ENCODE results near the gene TRIM72. TPM values are rescaled to one million over a fixed set of nuclear protein-coding genes. Genes with fewer than 3 reads are reported as not detected.

Gene TRIM72
- total and polyA plus RNA-seq, 9 of the 15 experiments (the other 6 are each of a cell fraction or from before 2014, with no cell fraction given), result under 0.01 TPM; not detected in 8

DNA sequence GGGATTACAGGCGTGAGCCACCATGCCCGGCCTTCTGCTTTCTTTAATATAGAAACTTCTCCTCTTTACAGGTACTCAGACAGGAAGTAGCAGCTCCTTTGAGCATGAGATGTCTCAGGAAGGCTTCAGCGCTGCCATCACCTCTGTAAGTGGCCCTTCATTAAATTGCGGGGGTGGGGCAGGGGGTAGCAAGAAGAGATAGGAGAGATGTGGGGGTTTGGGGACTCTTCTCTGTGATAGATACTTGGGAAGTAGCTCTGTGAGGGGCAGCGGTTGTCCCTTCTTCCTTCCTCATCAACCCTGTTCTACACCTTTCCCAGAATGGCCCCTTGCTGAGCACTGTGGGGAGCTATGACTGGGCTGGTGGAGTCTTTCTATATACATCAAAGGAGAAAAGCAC lies 62.7 kb downstream of the TRIM72 start:
- CTCF ChIA-PET (ENCODE audit: low intra/inter-chr PET ratio), result no interaction called here
- WGBS (ENCODE audit: insufficient coverage, low coverage, missing lambda C conversion rate), result 13% methylated on average over 5 of the region's 5 CpGs
- no peaks in the 10 kb centered on the region for H3K9me3 ChIP-seq (replicated peaks; ENCODE audit: control insufficient read depth, insufficient read depth, low read depth, low read length)

DNA sequence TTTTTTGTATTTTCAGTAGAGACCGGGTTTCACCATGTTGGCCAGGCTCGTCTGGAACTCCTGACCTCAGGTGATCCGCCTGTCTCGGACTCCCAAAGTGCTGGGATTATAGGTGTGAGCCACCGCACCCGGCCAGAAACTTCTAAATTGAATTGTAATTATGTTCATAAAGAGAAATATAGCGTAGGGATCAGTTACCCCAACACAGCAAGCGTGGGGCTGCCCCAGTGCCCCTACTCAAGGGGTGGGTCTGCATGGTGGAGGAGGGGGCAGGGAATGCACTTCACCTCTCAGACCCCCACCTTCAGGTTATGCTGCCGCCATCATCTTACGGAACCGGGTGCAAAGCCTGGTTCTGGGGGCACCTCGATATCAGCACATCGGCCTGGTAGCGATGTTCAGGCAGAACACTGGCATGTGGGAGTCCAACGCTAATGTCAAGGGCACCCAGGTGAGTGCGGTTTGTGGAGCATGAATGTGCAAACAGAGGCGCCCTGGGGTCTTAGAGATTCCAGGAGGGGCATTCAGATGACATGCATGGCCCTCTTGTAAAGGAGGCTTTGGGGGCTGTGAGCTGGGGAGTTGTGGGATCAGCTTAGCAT lies 63.8 kb downstream of the TRIM72 start:
- no peak overlapping the region for H3K9ac ChIP-seq (ENCODE audit: insufficient read depth in 1 of 2, low read depth in 2 of 2, low read length in 2 of 2)
- H3K9me3 ChIP-seq (replicated peaks; ENCODE audit: control insufficient read depth, insufficient read depth, low read depth, low read length), result no peaks in the 10 kb centered on the region
- no TSS peak for BruUV-seq (replicated peaks)
- DNase-seq (ENCODE audit: extremely low read depth in 1 of 4, low spot score in 3 of 4) (no peak), ATAC-seq (no peak), FAIRE-seq (no peak)
- ChIA-PET CTCF (ENCODE audit: low intra/inter-chr PET ratio) (interaction anchor here (0.6 kb wide), 1 partner anchor 37 kb away, joined by 3 read pairs; no protein-coding TSS in a partner anchor), POLR2A (interaction anchor here (0.7 kb wide), 1 partner anchor 517 kb away, joined by 3 read pairs; no protein-coding TSS in a partner anchor)
- intact Hi-C loops (cut with micrococcal nuclease) (no loop called here), in situ Hi-C loops (cut with MboI) (no loop called here)
- no peaks in the 10 kb centered on the region for H3K4me1 ChIP-seq (replicated peaks in 1 of 2; ENCODE audit: control insufficient read depth in 2 of 2, insufficient read depth in 2 of 2, low read length in 2 of 2)
- no peaks in the 10 kb centered on the region for H3K9me1 ChIP-seq (ENCODE audit: control insufficient read depth, insufficient read depth, low read length)
- H3K27me3 ChIP-seq (ENCODE audit: control insufficient read depth in 2 of 2, insufficient read depth in 2 of 2, low read length in 2 of 2), result peaks cover 8 to 28% of the 10 kb centered on the region in 2 experiments
- no peaks in the 10 kb centered on the region for H4K20me1 ChIP-seq (replicated peaks; ENCODE audit: control insufficient read depth, insufficient read depth, low read length)
- 28% methylated on average over 17 of the region's 17 CpGs for WGBS (ENCODE audit: insufficient coverage, low coverage, missing lambda C conversion rate)
- H3K79me2 ChIP-seq (ENCODE audit: control insufficient read depth, insufficient read depth, low read length), result no peaks in the 10 kb centered on the region
- H3K36me3 ChIP-seq (ENCODE audit: control insufficient read depth, insufficient read depth, low read length), result no peaks in the 10 kb centered on the region
- H3K4me2 ChIP-seq (ENCODE audit: insufficient read depth, low read length), result no peak overlapping the region
- no peak overlapping the region for H2AFZ ChIP-seq (ENCODE audit: low read depth, low read length)
- no peak overlapping the region for H3K27ac ChIP-seq (ENCODE audit: extremely low read depth, low read depth, low read length)
- no peak overlapping the region for H3K4me3 ChIP-seq
- TF ChIP-seq, protein P1, sequence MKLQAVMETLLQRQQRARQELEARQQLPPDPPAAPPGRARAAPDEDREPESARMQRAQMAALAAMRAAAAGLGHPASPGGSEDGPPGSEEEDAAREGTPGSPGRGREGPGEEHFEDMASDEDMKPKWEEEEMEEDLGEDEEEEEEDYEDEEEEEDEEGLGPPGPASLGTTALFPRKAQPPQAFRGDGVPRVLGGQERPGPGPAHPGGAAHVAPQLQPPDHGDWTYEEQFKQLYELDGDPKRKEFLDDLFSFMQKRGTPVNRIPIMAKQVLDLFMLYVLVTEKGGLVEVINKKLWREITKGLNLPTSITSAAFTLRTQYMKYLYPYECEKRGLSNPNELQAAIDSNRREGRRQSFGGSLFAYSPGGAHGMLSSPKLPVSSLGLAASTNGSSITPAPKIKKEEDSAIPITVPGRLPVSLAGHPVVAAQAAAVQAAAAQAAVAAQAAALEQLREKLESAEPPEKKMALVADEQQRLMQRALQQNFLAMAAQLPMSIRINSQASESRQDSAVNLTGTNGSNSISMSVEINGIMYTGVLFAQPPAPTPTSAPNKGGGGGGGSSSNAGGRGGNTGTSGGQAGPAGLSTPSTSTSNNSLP (IDR thresholded peaks at IDR 0.05; ENCODE audit: borderline replicate concordance, low read depth, low read length), result no peak
- TF ChIP-seq, protein P2, sequence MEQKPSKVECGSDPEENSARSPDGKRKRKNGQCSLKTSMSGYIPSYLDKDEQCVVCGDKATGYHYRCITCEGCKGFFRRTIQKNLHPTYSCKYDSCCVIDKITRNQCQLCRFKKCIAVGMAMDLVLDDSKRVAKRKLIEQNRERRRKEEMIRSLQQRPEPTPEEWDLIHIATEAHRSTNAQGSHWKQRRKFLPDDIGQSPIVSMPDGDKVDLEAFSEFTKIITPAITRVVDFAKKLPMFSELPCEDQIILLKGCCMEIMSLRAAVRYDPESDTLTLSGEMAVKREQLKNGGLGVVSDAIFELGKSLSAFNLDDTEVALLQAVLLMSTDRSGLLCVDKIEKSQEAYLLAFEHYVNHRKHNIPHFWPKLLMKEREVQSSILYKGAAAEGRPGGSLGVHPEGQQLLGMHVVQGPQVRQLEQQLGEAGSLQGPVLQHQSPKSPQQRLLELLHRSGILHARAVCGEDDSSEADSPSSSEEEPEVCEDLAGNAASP (IDR thresholded peaks at IDR 0.05), result no peak
- TF ChIP-seq ZNF263 (CRISPR knock-in tag; IDR thresholded peaks at IDR 0.05; ENCODE audit: borderline replicate concordance) (no peak), ELF4 (CRISPR knock-in tag; IDR thresholded peaks at IDR 0.05) (no peak), SIN3B (IDR thresholded peaks at IDR 0.05; ENCODE audit: low read depth) (no peak), CEBPG (CRISPR knock-in tag; IDR thresholded peaks at IDR 0.05) (no peak), CEBPG (tag; conservative IDR thresholded peaks at IDR 0.05 in 1 of 2, IDR thresholded peaks at IDR 0.05 in 1 of 2) (no peak), SLC30A9 (CRISPR knock-in tag; IDR thresholded peaks at IDR 0.05) (no peak), ETV6 (IDR thresholded peaks at IDR 0.05; ENCODE audit: borderline replicate concordance in 1 of 2, low read depth in 2 of 2, low read length in 1 of 2) (no peak), ETV6 (CRISPR knock-in tag; IDR thresholded peaks at IDR 0.05; ENCODE audit: borderline replicate concordance) (no peak), HIVEP1 (CRISPR knock-in tag; IDR thresholded peaks at IDR 0.05) (no peak), ZNF316 (IDR thresholded peaks at IDR 0.05) (no peak)

More for the DNA sequence above, 62.7 kb downstream of the TRIM72 start:
- H4K20me1 ChIP-seq (replicated peaks; ENCODE audit: control insufficient read depth, insufficient read depth, low read length), result no peaks in the 10 kb centered on the region
- DNase-seq (ENCODE audit: extremely low read depth in 1 of 4, low spot score in 3 of 4) (no peak), FAIRE-seq (no peak), ATAC-seq (no peak)
- in situ Hi-C loops (cut with MboI) (no loop called here), intact Hi-C loops (cut with micrococcal nuclease) (no loop called here)
- no peaks in the 10 kb centered on the region for H3K79me2 ChIP-seq (ENCODE audit: control insufficient read depth, insufficient read depth, low read length)
- BruUV-seq (replicated peaks), result no TSS peak
- no peaks in the 10 kb centered on the region for H3K9me1 ChIP-seq (ENCODE audit: control insufficient read depth, insufficient read depth, low read length)
- H3K27me3 ChIP-seq (ENCODE audit: control insufficient read depth in 2 of 2, insufficient read depth in 2 of 2, low read length in 2 of 2), result peaks cover 13 to 34% of the 10 kb centered on the region in 2 experiments
- H2AFZ ChIP-seq (ENCODE audit: low read depth, low read length), result no peak overlapping the region
- TF ChIP-seq ZNF263 (CRISPR knock-in tag; IDR thresholded peaks at IDR 0.05; ENCODE audit: borderline replicate concordance), result no peak
- TF ChIP-seq ZNF165 (CRISPR knock-in tag; IDR thresholded peaks at IDR 0.05; ENCODE audit: borderline replicate concordance), result no peak
- TF ChIP-seq KLF1 (tag; IDR thresholded peaks at IDR 0.05), result no peak
- no peak for TF ChIP-seq ZNF696 (CRISPR knock-in tag; conservative IDR thresholded peaks at IDR 0.05)
- TF ChIP-seq ZNF551 (CRISPR knock-in tag; IDR thresholded peaks at IDR 0.05), result no peak
- H3K36me3 ChIP-seq (ENCODE audit: control insufficient read depth, insufficient read depth, low read length), result no peaks in the 10 kb centered on the region
- no peak overlapping the region for H3K4me3 ChIP-seq
- no peak overlapping the region for H3K9ac ChIP-seq (ENCODE audit: insufficient read depth in 1 of 2, low read depth in 2 of 2, low read length in 2 of 2)
- no peak overlapping the region for H3K27ac ChIP-seq (ENCODE audit: extremely low read depth, low read depth, low read length)
- POLR2A ChIA-PET, result interaction anchor here (0.6 to 2.4 kb wide), 2 partner anchors 9 to 430 kb away, joined by 3 to 11 read pairs; no protein-coding TSS in a partner anchor
- no peak overlapping the region for H3K4me2 ChIP-seq (ENCODE audit: insufficient read depth, low read length)
- H3K4me1 ChIP-seq (replicated peaks in 1 of 2; ENCODE audit: control insufficient read depth in 2 of 2, insufficient read depth in 2 of 2, low read length in 2 of 2), result no peaks in the 10 kb centered on the region

Measured in K562 (cell line).